Esophagus muscularis mucosa (tissue), 4 donors: ENCODE data around the gene CAMK2N2.

ENCODE experiments used
- CTCF ChIP-seq, 3 experiments: fragments of 200-600 bp in 2 of 3; fragments of 450-650 bp in 1 of 3; sonication (generic) in 2 of 3; IDR thresholded peaks; one replicate each; pipeline ENCODE4 v1.5.1; 2017 to 2019; ENCODE audit warnings: antibody characterized with exemption in 3 of 3, mild to moderate bottlenecking in 2 of 3, moderate library complexity in 1 of 3
- EP300 ChIP-seq: sonication (generic); formaldehyde crosslinking; IDR thresholded peaks from one replicate; pipeline ENCODE4 v1.6.1; 2017; ENCODE audit warnings: antibody characterized with exemption
- POLR2AphosphoS5 ChIP-seq, 2 donors: sonication (generic); formaldehyde crosslinking; IDR thresholded peaks; one replicate each; pipeline ENCODE4 v1.6.1; 2017; ENCODE audit warnings: antibody characterized with exemption in 2 of 2

DNA sequence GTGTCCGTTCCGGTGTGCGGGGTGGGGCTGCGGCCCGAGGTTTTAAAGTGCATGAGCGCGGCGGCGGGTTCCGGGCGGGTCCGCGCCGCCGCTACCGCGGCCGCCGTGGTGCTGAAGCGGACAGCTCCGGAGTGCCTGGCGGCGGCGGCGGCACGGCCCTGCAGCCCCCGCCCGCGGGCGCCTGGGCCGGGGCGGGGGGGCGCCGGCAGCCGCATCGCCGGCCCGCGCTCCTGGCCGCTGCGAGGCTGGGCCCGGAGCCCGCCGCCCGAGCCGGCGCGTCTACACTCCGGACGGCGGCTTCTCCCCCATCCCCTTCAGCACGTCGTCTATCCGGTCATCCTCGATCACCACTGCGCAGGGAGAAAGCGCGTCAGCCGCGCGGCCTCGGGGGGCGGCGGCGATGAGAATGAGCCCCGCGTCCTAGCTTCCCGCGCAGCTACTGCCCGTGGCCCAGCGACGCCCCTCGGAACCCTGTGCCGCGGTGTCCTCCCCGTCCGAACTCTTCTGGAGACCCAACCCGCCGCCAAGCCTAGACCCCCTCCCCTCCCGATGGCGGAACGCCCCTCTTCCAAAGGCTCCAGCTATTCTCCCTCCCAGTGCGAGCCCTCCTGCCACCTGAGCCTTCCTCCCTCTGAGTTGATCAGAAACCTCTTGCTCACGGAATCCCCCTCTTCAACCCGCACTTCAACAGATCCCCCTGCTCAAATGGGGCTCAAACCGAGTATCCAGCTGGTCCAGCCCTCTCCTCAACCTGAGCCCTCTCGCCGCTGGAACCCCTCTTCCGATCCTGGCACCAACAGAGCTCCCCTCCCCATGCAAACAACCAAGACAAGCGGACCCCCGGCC, 1.3 kb downstream of the CAMK2N2 start:
- TF ChIP-seq POLR2AphosphoS5 (IDR thresholded peaks at IDR 0.05), result no peak
- no peak for TF ChIP-seq CTCF (IDR thresholded peaks at IDR 0.05)
- no peak for TF ChIP-seq EP300
